ENCODE results near the gene SMG6.
"Not testable (repeated sequence)": the region's sequence is repeated elsewhere in the genome, so short reads cannot be mapped to it uniquely, and the experiment has no call there.

The SMG6 gene

GRCh38 chr17:2259769-2260536, 43.6 kb downstream of the SMG6 start:
- peak; percentile 60 to 75 for DNase-seq

GRCh38 chr17:2258830-2259229, 44.8 kb downstream of the SMG6 start:
- DNase-seq = not testable (repeated sequence)

GRCh38 chr17:2253768-2254406, 49.7 kb downstream of the SMG6 start:
- DNase-seq = no peak

GRCh38 chr17:2253362-2253761, 50.2 kb downstream of the SMG6 start:
- no peak for DNase-seq

GRCh38 chr17:2251098-2251497, 52.5 kb downstream of the SMG6 start:
- DNase-seq = no peak

- peak; percentile 44 to 71 for DNase-seq
Observed at GRCh38 chr17:2250140-2251095, 53.2 kb downstream of the SMG6 start.

- DNase-seq = no peak
Observed at GRCh38 chr17:2247005-2247404, 56.6 kb downstream of the SMG6 start.

- DNase-seq = peak; percentile 83 to 84
Observed at GRCh38 chr17:2244545-2245525, 58.8 kb downstream of the SMG6 start.

- DNase-seq = no peak
Observed at GRCh38 chr17:2243953-2244352, 59.6 kb downstream of the SMG6 start.

- no peak for DNase-seq
Observed at GRCh38 chr17:2241823-2242222, 61.8 kb downstream of the SMG6 start.

GRCh38 chr17:2240541-2240940, 63.0 kb downstream of the SMG6 start:
- DNase-seq = no peak

GRCh38 chr17:2239882-2240430, 63.6 kb downstream of the SMG6 start:
- DNase-seq = no peak

- no peak for DNase-seq
Observed at GRCh38 chr17:2239170-2239551, 64.4 kb downstream of the SMG6 start.

GRCh38 chr17:2238432-2239169, 65.0 kb downstream of the SMG6 start:
- DNase-seq = no peak

- DNase-seq = no peak
Observed at GRCh38 chr17:2237950-2238349, 65.6 kb downstream of the SMG6 start.

GRCh38 chr17:2237521-2237921, 66.1 kb downstream of the SMG6 start:
- no peak for DNase-seq

- DNase-seq = no peak
Observed at GRCh38 chr17:2235792-2236366, 67.7 kb downstream of the SMG6 start.

GRCh38 chr17:2235265-2235664, 68.3 kb downstream of the SMG6 start:
- no peak for DNase-seq

- DNase-seq = no peak
Observed at GRCh38 chr17:2233441-2233947, 70.1 kb downstream of the SMG6 start.

GRCh38 chr17:2232244-2232638, 71.3 kb downstream of the SMG6 start:
- no peak for DNase-seq

GRCh38 chr17:2230877-2231276, 72.7 kb downstream of the SMG6 start:
- no peak for DNase-seq
